NB4 (cell line): ENCODE measurements around the gene DMPK.

ENCODE experiments used
- CTCF ChIP-seq: IDR thresholded peaks from one replicate; pipeline ENCODE4 v1.5.1; 2012; ENCODE audit warnings: low read depth, low read length
- MAX ChIP-seq: IDR thresholded peaks from 2 replicates; pipeline ENCODE4 v1.6.1; 2011; ENCODE audit warnings: low read depth, low read length
- MYC ChIP-seq: IDR thresholded peaks from 2 replicates; pipeline ENCODE4 v1.6.1; 2011; ENCODE audit warnings: low read depth, low read length
- POLR2A ChIP-seq: IDR thresholded peaks from 2 replicates; pipeline ENCODE4 v1.6.1; 2011; ENCODE audit warnings: mild to moderate bottlenecking; ENCODE audit not compliant: insufficient read length; ENCODE audit errors: extremely low read depth

- TF ChIP-seq POLR2A (no peak), CTCF (no peak), MYC (no peak), MAX (no peak)
Measured at GRCh38 chr19:45800070-45800553, 17.8 kb upstream of the DMPK start.
